ENCODE results near the gene USP47.

The USP47 gene

GRCh38 chr11:12006552-12007229 lies 164.9 kb downstream of the USP47 start:
- H3K4me3 ChIP-seq (ENCODE audit: low read length) = no peak overlapping the region
- DNase-seq (ENCODE audit: low read depth, low spot score) = no peak

GRCh38 chr11:12007230-12007593 lies 165.4 kb downstream of the USP47 start:
- no peak for DNase-seq (ENCODE audit: low read depth, low spot score)
- H3K4me3 ChIP-seq (ENCODE audit: low read length) = no peak overlapping the region

- no peak for DNase-seq (ENCODE audit: low read depth, low spot score)
- peak within 1 kb of the TSS; percentile 11; the same call in 1 of the 2 replicates for H3K4me3 ChIP-seq (ENCODE audit: low read length)
These were observed 166.3 kb downstream of the USP47 start, which contains the start of gene DKK3 for GRCh38 chr11:12007769-12008737. Gene DKK3, minus strand, starts transcription at chr11:12008626. Its CDS starts 44 bp downstream, at chr11:12008582.
